ACC112 (cell line): ENCODE results near the gene SNRPD2.
"Not testable (repeated sequence)": the region's sequence is repeated elsewhere in the genome, so short reads cannot be mapped to it uniquely, and the experiment has no call there.

Source experiments
- H2AFZ ChIP-seq: fragments of 200-600 bp; sonication (generic); one replicate; pipeline ENCODE4 v1.6.0; 2017; ENCODE audit warnings: antibody characterized with exemption, low read length; ENCODE audit not compliant: unreplicated experiment
- H3K27ac ChIP-seq: fragments of 200-600 bp; sonication (generic); 2 replicates; pipeline ENCODE4 v1.5.1; 2014; ENCODE audit warnings: low read depth, mild to moderate bottlenecking, antibody characterized with exemption, low read length, moderate library complexity
- H3K27me3 ChIP-seq: fragments of 200-600 bp; sonication (generic); 2 replicates; pipeline ENCODE4 v1.6.1; 2014; ENCODE audit warnings: mild to moderate bottlenecking, antibody characterized with exemption, low read length, moderate library complexity, mixed read lengths; ENCODE audit not compliant: insufficient read depth
- H3K36me3 ChIP-seq: fragments of 200-600 bp; sonication (generic); 2 replicates; pipeline ENCODE4 v1.6.1; 2016; ENCODE audit warnings: mild to moderate bottlenecking, antibody characterized with exemption, low read length, moderate library complexity, mixed read lengths; ENCODE audit not compliant: insufficient read depth
- H3K4me1 ChIP-seq: fragments of 200-600 bp; sonication (generic); one replicate; pipeline ENCODE4 v1.6.1; 2016; ENCODE audit warnings: low read length, mixed read lengths; ENCODE audit not compliant: insufficient read depth, unreplicated experiment, control insufficient read depth
- H3K4me3 ChIP-seq: fragments of 200-600 bp; sonication (generic); 2 replicates; pipeline ENCODE4 v1.5.1; 2014; ENCODE audit warnings: mild to moderate bottlenecking, low read depth, low read length
- H3K79me2 ChIP-seq: fragments of 200-600 bp; sonication (generic); one replicate; pipeline ENCODE4 v1.6.0; 2016; ENCODE audit warnings: low read length; ENCODE audit not compliant: control insufficient read depth, unreplicated experiment, insufficient read depth

The SNRPD2 gene

GRCh38 chr19:45691516-45692186 is at the start of gene SNRPD2:
SNRPD2 (minus strand) TSS chr19:45691953; CDS start chr19:45691888, 65 bp downstream.
- H3K4me3 ChIP-seq = peak within 1 kb of the TSS; percentile 95

GRCh38 chr19:45739498-45740439 is 48.0 kb upstream of the SNRPD2 start:
- Histone ChIP-seq H3K4me1 (no peaks in the 10 kb centered on the region), H3K4me3 (no peak overlapping the region), H3K79me2 (no peaks in the 10 kb centered on the region), H3K27ac (no peak overlapping the region), H3K27me3 (no peaks in the 10 kb centered on the region), H3K36me3 (no peaks in the 10 kb centered on the region), H2AFZ (no peak overlapping the region)

More at GRCh38 chr19:45691516-45692186, at the start of gene SNRPD2:
- Histone ChIP-seq H3K27ac (peak within 1 kb of the TSS; percentile 92), H3K27me3 (no peaks in the 10 kb centered on the region), H3K79me2 (peaks cover 16% of the 10 kb centered on the region), H3K36me3 (no peaks in the 10 kb centered on the region), H3K4me1 (no peaks in the 10 kb centered on the region), H2AFZ (peak within 1 kb of the TSS; percentile 79)

- H3K4me1 ChIP-seq = no peaks in the 10 kb centered on the region
Observed at GRCh38 chr19:45733160-45733810, 41.5 kb upstream of the SNRPD2 start, which contains the start of gene MEIOSIN. MEIOSIN (plus strand) TSS chr19:45733439; CDS start chr19:45735377, 1,938 bp downstream.

GRCh38 chr19:45730368-45731288 is 38.9 kb upstream of the SNRPD2 start, which contains the start of gene FBXO46:
FBXO46 (minus strand) TSS chr19:45730896; CDS start chr19:45713495, 17,401 bp downstream.
- Histone ChIP-seq H3K27me3 (no peaks in the 10 kb centered on the region), H3K79me2 (peaks cover 34% of the 10 kb centered on the region), H3K4me1 (no peaks in the 10 kb centered on the region), H2AFZ (peak within 1 kb of the TSS; percentile 44), H3K4me3 (peak within 1 kb of the TSS; percentile 96), H3K27ac (peak within 1 kb of the TSS; percentile 22; the same call in 1 of the 2 replicates), H3K36me3 (no peaks in the 10 kb centered on the region)

More at GRCh38 chr19:45733160-45733810, 41.5 kb upstream of the SNRPD2 start, which contains the start of gene MEIOSIN:
- Histone ChIP-seq H3K36me3 (no peaks in the 10 kb centered on the region), H3K27me3 (no peaks in the 10 kb centered on the region), H3K79me2 (peaks cover 18% of the 10 kb centered on the region), H3K27ac (no peak within 1 kb of the TSS), H3K4me3 (no peak within 1 kb of the TSS), H2AFZ (no peak within 1 kb of the TSS)

GRCh38 chr19:45729800-45730290 is 38.1 kb upstream of the SNRPD2 start:
- Histone ChIP-seq H3K27me3 (no peaks in the 10 kb centered on the region), H3K27ac (0 out of 2 replicates have a peak overlapping the region, but pooled peaks have one; percentile 22), H3K79me2 (peaks cover 35% of the 10 kb centered on the region), H3K4me1 (no peaks in the 10 kb centered on the region), H3K4me3 (peak overlapping the region; percentile 96), H2AFZ (no peak overlapping the region), H3K36me3 (no peaks in the 10 kb centered on the region)

- H3K4me1 ChIP-seq, H3K36me3 ChIP-seq, H3K27ac ChIP-seq, H2AFZ ChIP-seq, H3K4me3 ChIP-seq, H3K27me3 ChIP-seq: not testable (repeated sequence)
- peaks cover 38% of the 10 kb centered on the region for H3K79me2 ChIP-seq
Observed at GRCh38 chr19:45728683-45729082, 36.9 kb upstream of the SNRPD2 start.

- peaks cover 32% of the 10 kb centered on the region for H3K4me1 ChIP-seq
- H3K4me3 ChIP-seq, H2AFZ ChIP-seq, H3K27me3 ChIP-seq, H3K36me3 ChIP-seq, H3K27ac ChIP-seq: not testable (repeated sequence)
- H3K79me2 ChIP-seq = peaks cover 15% of the 10 kb centered on the region
Observed at GRCh38 chr19:45720065-45720464, 28.3 kb upstream of the SNRPD2 start.

- Histone ChIP-seq H3K4me3 (peak overlapping the region; percentile 79), H3K27ac (peak overlapping the region; percentile 92)
Observed at GRCh38 chr19:45717983-45718650, 26.4 kb upstream of the SNRPD2 start.

More at GRCh38 chr19:45717983-45718650, 26.4 kb upstream of the SNRPD2 start:
- Histone ChIP-seq H2AFZ (no peak overlapping the region), H3K36me3 (0 out of 2 replicates have a peak, but pooled peaks cover 8% of the 10 kb centered on the region), H3K27me3 (no peaks in the 10 kb centered on the region), H3K79me2 (peaks cover 18% of the 10 kb centered on the region), H3K4me1 (peaks cover 21% of the 10 kb centered on the region)
